DND-41 (cell line): ENCODE data around the gene CIP2A.

Experiments
- CTCF ChIP-seq: IDR thresholded peaks from 2 replicates; pipeline ENCODE4 v1.5.1; 2012; ENCODE audit warnings: borderline replicate concordance, low read length, moderate library complexity, mild to moderate bottlenecking; ENCODE audit not compliant: poor library complexity, severe bottlenecking; ENCODE audit errors: extremely low read depth
- EZH2 ChIP-seq: IDR thresholded peaks from 3 replicates; pipeline ENCODE4 v1.6.1; 2012; ENCODE audit warnings: borderline replicate concordance, low read depth, mild to moderate bottlenecking, moderate library complexity, low read length, inconsistent platforms; ENCODE audit not compliant: severe bottlenecking

- no peak for TF ChIP-seq CTCF
- no peak for TF ChIP-seq EZH2
These were observed 19.5 kb upstream of the CIP2A start for GRCh38 chr3:108608750-108609149.
